Large intestine (tissue), 3 donors: ENCODE results near the gene SLC1A7. TPM values are rescaled to one million over a fixed set of nuclear protein-coding genes. Genes with fewer than 3 reads are reported as not detected.

Experiments used
- DNase-seq, 2 donors: peaks; one replicate each; pipeline versions ENCODE4 v3.0.0 to v3.0.0-alpha.2; 2013
- H3K27ac ChIP-seq: one replicate; pipeline ENCODE4 v1.5.1; 2013; ENCODE audit warnings: low read length
- H3K27me3 ChIP-seq: 2 replicates; pipeline ENCODE4 v1.6.1; 2013; ENCODE audit warnings: low read length; ENCODE audit not compliant: control insufficient read depth, insufficient read depth
- H3K36me3 ChIP-seq: 2 replicates; pipeline ENCODE4 v1.6.1; 2013; ENCODE audit warnings: low read length; ENCODE audit not compliant: control insufficient read depth, insufficient read depth
- H3K4me1 ChIP-seq: one replicate; pipeline ENCODE4 v1.6.1; 2013; ENCODE audit warnings: low read length; ENCODE audit not compliant: control insufficient read depth, insufficient read depth
- H3K4me3 ChIP-seq: one replicate; pipeline ENCODE4 v1.5.1; 2013; ENCODE audit warnings: low read length
- H3K9me3 ChIP-seq: one replicate; pipeline ENCODE4 v1.6.1; 2013; ENCODE audit warnings: mild to moderate bottlenecking, low read depth, low read length, moderate library complexity; ENCODE audit not compliant: control insufficient read depth
- WGBS: methylation state at CpG from one replicate; pipeline ENCODE4 v1.1.5; 2013; ENCODE audit warnings: low lambda C conversion rate; ENCODE audit not compliant: insufficient coverage; 5-methylcytosine and 5-hydroxymethylcytosine counted together
- polyA plus RNA-seq: library from polyadenylated mRNA; unstranded; fragments of 120-200 nt; gene quantifications from one replicate; pipeline ENCODE4 v1.2.1, GENCODE V29; 2013

SLC1A7 gene
- polyA plus RNA-seq, 1 donor = 0.40 TPM

DNA sequence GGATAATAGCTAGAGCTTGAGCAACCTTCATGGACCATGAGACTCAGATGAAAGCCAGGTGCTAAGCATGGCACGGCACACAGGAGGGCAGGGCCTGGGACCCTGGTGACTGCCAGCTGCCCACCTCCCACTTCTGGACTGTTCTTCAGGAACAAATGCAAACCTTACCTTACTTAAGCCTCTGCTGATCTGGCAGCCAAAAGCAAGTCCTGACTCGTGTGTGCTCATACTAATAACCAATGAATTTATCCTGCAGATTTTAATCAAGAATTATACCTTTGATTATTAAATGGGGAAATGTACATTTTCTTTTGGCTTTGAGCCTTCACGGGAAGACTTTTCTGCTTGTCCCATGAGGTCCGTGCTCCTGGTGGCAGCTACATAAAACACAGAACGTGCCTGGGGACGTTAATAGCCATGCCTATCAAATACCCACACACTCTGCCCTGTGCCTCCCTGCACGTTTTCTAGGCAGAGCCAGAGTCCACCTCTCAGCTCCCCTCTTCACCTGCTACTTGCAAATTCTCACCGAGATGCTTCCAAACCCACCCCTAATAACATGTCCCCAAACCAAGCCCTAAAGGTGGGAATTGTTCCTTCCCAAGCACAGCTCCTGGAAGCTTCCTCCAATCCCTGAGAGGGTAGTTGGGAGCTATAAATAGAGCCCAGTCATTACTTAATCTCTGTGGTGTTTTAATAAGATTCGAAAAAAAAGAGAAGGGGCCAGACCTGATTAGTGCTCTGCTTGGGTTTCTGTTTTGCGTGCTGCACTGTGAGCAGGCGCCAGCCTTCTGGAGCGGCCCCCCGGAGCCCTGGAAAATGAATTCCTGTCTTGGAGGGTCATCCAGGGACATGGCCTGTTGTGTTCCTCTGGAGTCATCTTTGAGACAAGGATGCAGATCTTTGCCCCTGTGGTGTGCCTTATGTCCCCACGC is 33.5 kb downstream of the SLC1A7 start:
- WGBS = 63% methylated on average over 1 of the region's 14 CpGs
- Histone ChIP-seq H3K27me3 (no peaks in the 10 kb centered on the region), H3K4me3 (no peak overlapping the region), H3K9me3 (peaks cover 8% of the 10 kb centered on the region), H3K4me1 (peaks cover 27% of the 10 kb centered on the region), H3K27ac (no peak overlapping the region), H3K36me3 (no peaks in the 10 kb centered on the region)
- peak in 1 of 2 donors; percentile 70 for DNase-seq

DNA sequence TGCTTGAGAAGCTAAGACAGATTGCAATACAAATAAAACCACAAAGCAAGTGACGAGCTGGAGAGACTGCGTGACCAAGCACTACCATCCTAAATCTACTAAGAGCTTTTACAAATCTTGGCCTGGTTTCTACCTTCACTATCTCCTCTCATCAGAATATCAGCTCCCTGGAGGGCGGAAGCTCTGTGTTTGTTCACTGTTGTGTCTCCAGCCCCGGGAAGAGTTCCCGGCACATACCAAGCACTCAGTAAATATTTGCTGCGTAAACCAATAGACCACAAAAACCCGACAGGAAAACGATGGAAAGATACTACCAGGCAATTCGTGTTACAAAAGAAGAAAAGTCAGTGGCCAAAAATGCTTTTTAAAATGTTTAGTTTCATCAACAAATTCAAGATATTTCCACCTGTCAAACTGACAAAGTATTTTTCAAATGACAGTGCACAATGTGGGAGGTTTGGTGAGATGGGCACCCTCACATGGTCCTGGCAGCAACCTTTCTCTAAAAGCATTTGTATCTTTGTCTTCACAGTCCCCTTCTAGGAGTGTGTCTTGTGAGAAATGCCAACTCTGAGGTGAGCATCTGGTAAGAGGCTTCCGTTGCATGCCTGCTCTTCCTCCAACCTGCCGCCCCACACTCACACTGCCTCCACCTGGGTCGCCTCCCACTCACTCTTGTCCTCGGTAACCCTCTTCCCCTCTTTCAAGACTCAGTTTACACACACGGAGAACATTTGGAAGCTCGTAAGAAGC is 34.7 kb downstream of the SLC1A7 start:
- 93% methylated on average over 3 of the region's 15 CpGs for WGBS
- H3K27ac ChIP-seq = no peak overlapping the region
- no peaks in the 10 kb centered on the region for H3K36me3 ChIP-seq
- H3K27me3 ChIP-seq = no peaks in the 10 kb centered on the region
- H3K4me3 ChIP-seq = no peak overlapping the region
- DNase-seq = no peak
- peaks cover 6% of the 10 kb centered on the region for H3K9me3 ChIP-seq
- H3K4me1 ChIP-seq = peaks cover 27% of the 10 kb centered on the region

DNA sequence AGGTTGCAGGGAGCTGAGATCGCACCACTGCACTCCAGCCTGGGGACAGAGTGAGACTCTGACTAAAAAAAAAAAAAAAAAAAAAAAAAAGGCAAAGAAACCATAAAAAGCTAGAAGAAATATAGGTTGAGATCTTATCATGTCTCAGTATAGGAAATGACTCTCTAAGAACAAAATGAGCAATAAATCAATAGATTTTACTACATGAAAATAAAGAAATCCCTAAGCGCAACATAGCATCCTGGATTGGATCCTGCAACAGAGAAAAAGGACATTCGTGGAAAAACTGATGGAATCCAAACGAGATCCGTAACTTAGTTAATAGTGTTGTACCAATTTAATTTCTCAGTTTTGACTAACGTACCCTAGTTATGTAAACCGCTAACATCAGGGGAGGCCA is 35.3 kb downstream of the SLC1A7 start:
- 93% methylated on average over 6 of the region's 7 CpGs for WGBS
- DNase-seq = no peak
- H3K36me3 ChIP-seq = no peaks in the 10 kb centered on the region
- no peak overlapping the region for H3K27ac ChIP-seq
- H3K4me1 ChIP-seq = peaks cover 25% of the 10 kb centered on the region
- H3K4me3 ChIP-seq = no peak overlapping the region
- H3K9me3 ChIP-seq = no peaks in the 10 kb centered on the region
- H3K27me3 ChIP-seq = no peaks in the 10 kb centered on the region

DNA sequence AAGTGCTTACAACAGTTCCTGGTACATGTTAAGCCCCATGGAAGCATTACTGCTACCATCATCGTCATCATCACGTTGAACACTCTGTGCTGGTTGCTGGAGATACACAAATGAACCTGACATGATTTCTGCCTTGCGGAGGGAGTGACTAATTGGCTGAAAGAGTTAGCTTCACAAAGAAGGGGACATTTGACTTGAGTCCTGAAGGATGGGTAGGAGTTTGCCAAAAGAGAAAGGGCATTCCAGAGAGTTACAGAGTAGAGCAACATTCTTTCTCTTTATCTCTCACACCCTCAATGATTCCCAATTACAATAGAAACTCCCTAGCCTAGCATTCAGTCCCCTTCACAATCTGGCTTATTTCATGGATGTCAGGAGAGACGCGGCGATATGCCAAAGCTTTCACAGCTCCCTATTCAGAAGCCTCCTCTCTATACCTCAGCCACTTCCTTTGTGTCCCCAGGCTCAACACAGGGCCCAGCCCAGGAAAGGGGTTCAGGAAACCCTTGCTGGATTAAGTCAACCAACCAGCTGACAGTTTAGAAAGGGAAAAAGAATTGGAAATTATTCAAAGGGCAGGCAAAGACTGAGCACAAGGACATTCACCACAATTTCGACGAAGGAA is 38.0 kb downstream of the SLC1A7 start:
- DNase-seq = no peak
- H3K4me3 ChIP-seq = no peak overlapping the region
- no peaks in the 10 kb centered on the region for H3K36me3 ChIP-seq
- H3K27me3 ChIP-seq = no peaks in the 10 kb centered on the region
- WGBS = 70% methylated on average over 2 of the region's 8 CpGs
- no peak overlapping the region for H3K27ac ChIP-seq
- peaks cover 5% of the 10 kb centered on the region for H3K4me1 ChIP-seq
- H3K9me3 ChIP-seq = peaks cover 22% of the 10 kb centered on the region

DNA sequence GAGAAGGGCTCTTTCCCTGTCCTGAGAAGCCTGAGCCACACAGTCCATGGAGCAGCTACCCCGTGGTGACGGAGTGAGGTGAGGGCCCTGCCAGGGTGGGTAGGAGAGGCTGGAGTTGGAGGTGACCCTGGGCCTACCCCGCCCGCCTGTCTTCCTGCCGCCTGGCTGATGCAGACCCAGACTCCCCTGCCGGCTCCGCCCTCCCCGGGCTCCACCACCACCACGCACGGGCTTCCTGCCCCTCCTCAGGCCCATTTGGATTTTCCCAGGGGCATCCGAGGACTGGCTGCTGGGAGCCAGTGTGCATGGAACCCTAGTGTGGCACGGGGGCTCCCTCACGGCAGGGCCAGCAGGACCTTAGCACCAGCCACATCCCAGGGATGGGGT is 47.9 kb downstream of the SLC1A7 start:
- H3K4me1 ChIP-seq = peaks cover 9% of the 10 kb centered on the region
- DNase-seq = no peak
- H3K4me3 ChIP-seq = no peak overlapping the region
- H3K27ac ChIP-seq = no peak overlapping the region
- H3K27me3 ChIP-seq = no peaks in the 10 kb centered on the region
- no CpG with 5 or more reads among the region's 13 CpGs for WGBS
- no peaks in the 10 kb centered on the region for H3K36me3 ChIP-seq
- H3K9me3 ChIP-seq = peaks cover 50% of the 10 kb centered on the region

DNA sequence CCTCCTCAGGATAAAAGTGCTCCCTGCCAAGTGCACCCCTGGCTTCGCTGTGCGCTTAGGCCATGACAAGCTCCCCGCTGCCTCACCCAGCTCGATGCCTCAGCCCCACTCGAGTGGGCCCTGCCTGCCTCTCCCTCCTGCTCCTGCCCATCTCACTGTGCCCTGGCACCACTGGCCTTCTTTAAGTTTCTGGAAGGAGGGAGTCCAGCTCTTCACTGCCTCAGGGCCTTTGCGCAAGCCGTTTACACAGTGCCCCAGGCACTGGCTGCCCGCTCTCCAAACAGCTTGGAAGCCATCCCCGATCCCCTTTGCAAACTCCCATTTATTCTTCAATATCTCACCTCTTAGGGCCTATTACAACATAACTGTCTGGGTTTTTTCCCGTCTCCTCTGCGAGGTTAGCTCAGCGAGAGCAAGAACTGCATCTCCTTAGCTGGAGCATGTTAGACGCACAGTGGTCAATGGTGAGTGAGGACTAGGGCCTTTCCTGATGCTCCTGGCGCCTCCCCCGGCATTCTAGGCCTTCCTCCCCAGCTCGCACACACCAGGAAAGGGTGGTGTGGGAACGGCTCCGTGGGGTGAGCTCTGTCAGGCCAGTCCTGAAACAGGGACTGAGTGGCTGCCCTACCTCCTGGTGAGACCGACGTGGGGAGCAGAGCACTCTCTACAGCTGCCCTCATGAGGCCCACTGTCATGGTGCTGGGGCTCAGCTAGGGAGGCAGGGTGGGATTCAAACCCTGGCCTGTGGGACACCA is 48.5 kb downstream of the SLC1A7 start:
- Histone ChIP-seq H3K36me3 (no peaks in the 10 kb centered on the region), H3K27ac (no peak overlapping the region), H3K4me1 (peaks cover 14% of the 10 kb centered on the region), H3K9me3 (peaks cover 44% of the 10 kb centered on the region), H3K27me3 (no peaks in the 10 kb centered on the region), H3K4me3 (no peak overlapping the region)
- WGBS = 100% methylated on average over 1 of the region's 20 CpGs
- no peak for DNase-seq

DNA sequence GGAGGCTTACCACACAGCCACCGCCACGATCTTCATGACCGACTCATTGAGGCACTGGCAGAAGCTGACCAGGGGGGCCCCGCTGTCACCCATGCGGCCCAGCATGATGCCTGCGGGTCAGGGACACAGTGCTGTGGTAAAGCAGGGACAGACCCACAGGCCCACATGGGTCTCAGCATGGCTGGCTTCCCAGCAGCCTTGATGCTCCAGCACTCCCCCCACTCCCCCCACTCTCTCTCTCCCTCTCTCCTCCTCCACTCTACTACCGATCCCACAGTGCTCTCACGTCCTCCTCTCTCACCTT is 49.0 kb downstream of the SLC1A7 start:
- 75% methylated on average over 2 of the region's 8 CpGs for WGBS
- DNase-seq = no peak
- H3K4me1 ChIP-seq = peaks cover 14% of the 10 kb centered on the region
- H3K27me3 ChIP-seq = no peaks in the 10 kb centered on the region
- no peak overlapping the region for H3K4me3 ChIP-seq
- H3K27ac ChIP-seq = no peak overlapping the region
- peaks cover 38% of the 10 kb centered on the region for H3K9me3 ChIP-seq
- no peaks in the 10 kb centered on the region for H3K36me3 ChIP-seq

DNA sequence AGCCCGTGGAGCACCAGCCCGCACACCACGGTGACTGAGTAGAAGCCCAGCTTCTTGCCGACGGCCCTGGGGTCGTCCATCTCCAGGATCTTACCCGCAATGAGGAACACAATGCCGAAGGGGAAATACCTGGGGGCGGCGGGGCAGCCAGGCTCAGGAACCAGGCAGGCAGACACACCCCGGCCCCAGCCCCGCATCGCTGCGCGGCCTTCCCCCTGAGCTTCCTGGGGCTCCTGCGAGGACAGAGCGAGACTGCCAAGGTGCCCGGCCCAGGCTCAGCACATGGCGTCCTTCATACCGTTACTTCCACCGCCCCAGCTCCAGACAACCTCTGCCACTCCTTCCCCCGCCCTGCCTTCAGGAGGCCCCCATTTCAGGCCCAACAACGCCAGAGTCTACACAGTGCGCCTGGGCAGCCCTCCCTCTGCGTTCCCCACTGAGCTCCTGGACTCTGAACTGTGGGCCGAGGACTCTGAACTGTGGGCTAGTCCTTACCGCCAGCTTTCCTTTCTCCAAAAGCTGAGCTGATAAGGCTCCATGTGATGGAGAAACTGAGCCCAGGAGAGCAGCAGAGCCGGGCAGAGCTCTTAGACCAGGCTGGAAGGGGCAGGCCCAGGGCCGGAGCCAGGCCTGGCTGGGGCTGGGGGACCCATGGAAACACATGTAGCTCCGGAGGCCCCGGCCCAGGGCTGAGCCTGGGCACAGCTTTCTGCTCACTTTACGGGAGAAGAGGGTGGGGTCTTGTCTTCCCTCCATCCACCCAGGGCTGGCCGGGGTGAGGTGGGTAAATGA is 49.6 kb downstream of the SLC1A7 start:
- H3K4me1 ChIP-seq = peaks cover 14% of the 10 kb centered on the region
- WGBS = no CpG with 5 or more reads among the region's 33 CpGs

DNA sequence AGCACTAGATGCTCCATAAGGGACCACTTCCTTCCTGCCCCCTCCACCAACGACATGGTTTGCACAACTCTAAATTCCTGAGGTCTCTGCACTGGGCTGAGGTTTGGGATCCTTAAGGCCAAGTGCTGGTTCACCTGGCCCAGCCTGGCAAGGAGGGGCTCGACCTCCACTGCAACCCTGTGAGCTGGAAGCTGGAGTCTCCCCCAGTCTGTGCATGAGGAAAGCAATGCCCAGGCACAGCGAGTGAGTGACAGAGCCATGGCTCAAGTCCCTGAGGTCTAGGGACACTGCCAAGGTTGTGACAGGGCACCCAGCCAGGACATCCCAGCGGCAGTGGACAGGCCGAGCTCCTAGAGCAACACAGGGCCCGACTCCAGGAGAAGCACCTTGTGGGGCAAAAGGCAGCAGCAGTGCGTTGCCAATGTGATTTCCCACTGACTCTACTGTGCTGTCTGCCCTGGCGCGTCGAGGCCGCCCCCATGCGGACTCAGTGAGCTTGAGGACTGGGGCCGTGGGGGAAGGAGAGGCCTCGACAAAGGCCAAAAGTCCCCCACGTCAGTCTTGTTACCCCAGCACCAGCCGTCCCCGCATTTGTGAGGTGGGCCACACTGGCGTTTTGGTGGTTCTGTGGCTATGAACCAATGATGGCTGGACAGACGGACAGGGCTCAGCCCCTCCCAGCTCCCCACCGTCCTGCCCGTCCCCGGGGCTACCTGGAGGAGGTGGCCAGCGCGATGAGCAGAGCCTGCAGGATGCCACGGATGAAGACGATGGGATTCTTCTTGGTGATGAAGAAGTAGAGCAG is 50.4 kb downstream of the SLC1A7 start:
- no peak for DNase-seq
- Histone ChIP-seq H3K27ac (no peak overlapping the region), H3K4me1 (peaks cover 14% of the 10 kb centered on the region), H3K36me3 (no peaks in the 10 kb centered on the region), H3K27me3 (no peaks in the 10 kb centered on the region), H3K9me3 (peaks cover 25% of the 10 kb centered on the region), H3K4me3 (no peak overlapping the region)
- WGBS = no CpG with 5 or more reads among the region's 26 CpGs

More for the DNA sequence above, 49.6 kb downstream of the SLC1A7 start:
- peak in 1 of 2 donors; percentile 37 for DNase-seq
- Histone ChIP-seq H3K27ac (no peak overlapping the region), H3K9me3 (peaks cover 33% of the 10 kb centered on the region), H3K36me3 (no peaks in the 10 kb centered on the region), H3K27me3 (no peaks in the 10 kb centered on the region), H3K4me3 (no peak overlapping the region)
